AG04450 (cell line): ENCODE data around the gene TAGLN3. TPM values are rescaled to one million over a fixed set of nuclear protein-coding genes. Genes with fewer than 3 reads are reported as not detected.
A peak's percentile ranks its signal among the peaks of the same experiment; 100 is the strongest.

Experiments
- CTCF ChIA-PET: fragments of 300-600, 350-600 bp; formaldehyde crosslinking; extraction: SDS; loops from one replicate; lab custom pipeline; 2022; ENCODE audit warnings: antibody characterized with exemption, inconsistent platforms; lab: Charles Lee
- POLR2A ChIA-PET: fragments of 350-600 bp; formaldehyde crosslinking; extraction: SDS; loops from one replicate; lab custom pipeline; 2021; ENCODE audit warnings: antibody characterized with exemption, inconsistent platforms; lab: Yijun Ruan, JAX
- DNase-seq: peaks from one replicate; pipeline ENCODE4 v3.0.0-alpha.2; 2011; ENCODE audit warnings: low read depth, low spot score
- H3K27ac ChIP-seq: one replicate; pipeline ENCODE4 v1.5.1; 2012; ENCODE audit warnings: low read depth, low read length, control low read depth
- H3K27me3 ChIP-seq: one replicate; pipeline ENCODE4 v1.6.0; 2012; ENCODE audit warnings: low read length; ENCODE audit not compliant: control insufficient read depth, insufficient read depth
- H3K4me3 ChIP-seq: 2 replicates; pipeline ENCODE4 v1.5.1; 2011; ENCODE audit warnings: mild to moderate bottlenecking, low read depth, low read length, control low read depth
- H3K9me3 ChIP-seq: 2 replicates; pipeline ENCODE4 v1.5.1; 2012; ENCODE audit warnings: low read length; ENCODE audit not compliant: control insufficient read depth, insufficient read depth
- CTCF ChIP-seq: IDR thresholded peaks from 2 replicates; pipeline ENCODE4 v1.5.1; 2011; ENCODE audit warnings: low read depth, low read length, control low read depth, inconsistent platforms
- polyA plus RNA-seq: library from polyadenylated mRNA; depleted of rRNA; stranded (reverse); fragments of >200 nt; gene quantifications from 2 replicates; pipeline ENCODE4 v1.2.3, GENCODE V29; 2011

TAGLN3 gene
- polyA plus RNA-seq, 1 experiment = 2.5 TPM

GRCh38 chr3:112012205-112012992, 13.7 kb downstream of the TAGLN3 start:
- H3K27me3 ChIP-seq = no peaks in the 10 kb centered on the region
- no peak overlapping the region for H3K27ac ChIP-seq
- no peak overlapping the region for H3K4me3 ChIP-seq
- TF ChIP-seq CTCF = no peak
- no peaks in the 10 kb centered on the region for H3K9me3 ChIP-seq
- ChIA-PET POLR2A (interaction anchor here (0.7 kb wide), 1 partner anchor 9 kb away, joined by 3 read pairs; no protein-coding TSS in a partner anchor), CTCF (interaction anchor here (0.7 to 5.4 kb wide), 17 partner anchors 11 to 435 kb away, joined by 3 to 169 read pairs (median 17); partner anchors contain the start of genes ABHD10, TAGLN3 and TMPRSS7)
- no peak for DNase-seq

- no peaks in the 10 kb centered on the region for H3K27me3 ChIP-seq
- ChIA-PET POLR2A (interaction anchor here (0.6 to 0.9 kb wide), 3 partner anchors 10 to 49 kb away, joined by 3 to 5 read pairs (median 4); partner anchors contain the start of gene ABHD10), CTCF (interaction anchor here (0.6 to 5.4 kb wide), 45 partner anchors 11 to 435 kb away, joined by 3 to 169 read pairs (median 5); partner anchors contain the start of genes ABHD10, TAGLN3 and TMPRSS7)
- DNase-seq = peak; percentile 55
- peak; percentile 82 for TF ChIP-seq CTCF
- H3K4me3 ChIP-seq = no peak overlapping the region
- no peaks in the 10 kb centered on the region for H3K9me3 ChIP-seq
- H3K27ac ChIP-seq = no peak overlapping the region
These were observed 14.5 kb downstream of the TAGLN3 start for GRCh38 chr3:112013058-112013783.

- no peak for TF ChIP-seq CTCF
- ChIA-PET POLR2A (interaction anchor here (0.6 to 0.9 kb wide), 3 partner anchors 10 to 49 kb away, joined by 3 to 5 read pairs (median 4); partner anchors contain the start of gene ABHD10), CTCF (interaction anchor here (0.6 to 5.4 kb wide), 43 partner anchors 10 to 436 kb away, joined by 3 to 169 read pairs (median 5); partner anchors contain the start of genes ABHD10, TAGLN3 and TMPRSS7)
- H3K9me3 ChIP-seq = no peaks in the 10 kb centered on the region
- H3K4me3 ChIP-seq = no peak overlapping the region
- H3K27me3 ChIP-seq = no peaks in the 10 kb centered on the region
- no peak overlapping the region for H3K27ac ChIP-seq
- no peak for DNase-seq
These were observed 15.0 kb downstream of the TAGLN3 start for GRCh38 chr3:112013784-112014143.

GRCh38 chr3:112017091-112017490, 18.4 kb downstream of the TAGLN3 start:
- ChIA-PET CTCF (interaction anchor here (0.6 to 1.3 kb wide), 5 partner anchors 18 to 284 kb away, joined by 3 to 5 read pairs (median 3); no protein-coding TSS in a partner anchor), POLR2A (no interaction called here)
- no peak for DNase-seq

More at GRCh38 chr3:112017091-112017490, 18.4 kb downstream of the TAGLN3 start:
- Histone ChIP-seq H3K27me3 (no peaks in the 10 kb centered on the region), H3K9me3 (no peaks in the 10 kb centered on the region), H3K4me3 (no peak overlapping the region), H3K27ac (no peak overlapping the region)
- TF ChIP-seq CTCF = no peak
